ENCODE data around the gene THAP3. TPM values are rescaled to one million over a fixed set of nuclear protein-coding genes. Genes with fewer than 3 reads are reported as not detected.

THAP3 gene
- total RNA-seq, 6 donors from 2014 or later: 7.7 to 26.2 (median 17.3) TPM

DNA sequence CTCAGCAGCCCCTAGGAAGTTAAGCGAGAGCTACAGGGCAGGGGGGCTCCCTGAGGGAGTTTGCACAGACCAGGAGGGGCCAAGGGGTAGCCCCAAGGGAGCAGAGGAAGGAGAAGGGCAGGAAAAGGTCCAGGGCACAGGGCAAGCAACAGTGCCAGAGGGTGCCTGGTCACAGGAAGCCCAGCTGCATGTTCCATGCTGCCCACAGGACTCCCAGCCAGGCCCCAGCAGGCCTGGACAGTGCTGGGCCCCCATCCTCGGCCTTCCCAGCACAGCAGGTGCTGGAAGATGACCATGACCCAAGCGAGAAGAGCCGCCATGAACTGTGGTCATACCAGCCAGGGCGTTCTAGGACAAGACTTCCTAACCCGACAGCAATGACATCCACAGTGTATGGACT lies 33.0 kb upstream of the THAP3 start:
- 83 to 94% methylated on average over 6 of the region's 6 CpGs for WGBS, 2 donors
- peaks cover 22 to 100% (median 79%) of the 10 kb centered on the region in 4 donors for H3K36me3 ChIP-seq
- TF ChIP-seq, protein P1, sequence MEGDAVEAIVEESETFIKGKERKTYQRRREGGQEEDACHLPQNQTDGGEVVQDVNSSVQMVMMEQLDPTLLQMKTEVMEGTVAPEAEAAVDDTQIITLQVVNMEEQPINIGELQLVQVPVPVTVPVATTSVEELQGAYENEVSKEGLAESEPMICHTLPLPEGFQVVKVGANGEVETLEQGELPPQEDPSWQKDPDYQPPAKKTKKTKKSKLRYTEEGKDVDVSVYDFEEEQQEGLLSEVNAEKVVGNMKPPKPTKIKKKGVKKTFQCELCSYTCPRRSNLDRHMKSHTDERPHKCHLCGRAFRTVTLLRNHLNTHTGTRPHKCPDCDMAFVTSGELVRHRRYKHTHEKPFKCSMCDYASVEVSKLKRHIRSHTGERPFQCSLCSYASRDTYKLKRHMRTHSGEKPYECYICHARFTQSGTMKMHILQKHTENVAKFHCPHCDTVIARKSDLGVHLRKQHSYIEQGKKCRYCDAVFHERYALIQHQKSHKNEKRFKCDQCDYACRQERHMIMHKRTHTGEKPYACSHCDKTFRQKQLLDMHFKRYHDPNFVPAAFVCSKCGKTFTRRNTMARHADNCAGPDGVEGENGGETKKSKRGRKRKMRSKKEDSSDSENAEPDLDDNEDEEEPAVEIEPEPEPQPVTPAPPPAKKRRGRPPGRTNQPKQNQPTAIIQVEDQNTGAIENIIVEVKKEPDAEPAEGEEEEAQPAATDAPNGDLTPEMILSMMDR (IDR thresholded peaks at IDR 0.05): no peak
- TF ChIP-seq EP300 (IDR thresholded peaks at IDR 0.05): no peak
- DNase-seq: peak in 1 of 2 donors; percentile 36
- H3K27ac ChIP-seq: no peak overlapping the region
- H3K4me3 ChIP-seq: no peak overlapping the region
- peaks cover 6 to 51% (median 24%) of the 10 kb centered on the region in 4 donors for H3K4me1 ChIP-seq
- no peaks in the 10 kb centered on the region for H3K27me3 ChIP-seq
- no peak for ATAC-seq (ENCODE audit: low FRiP score in 2 of 2)
- H3K9me3 ChIP-seq: no peaks in the 10 kb centered on the region

GRCh38 chr1:6592441-6592840 lies 32.2 kb upstream of the THAP3 start:
- 54 to 65% methylated on average over 5 of the region's 5 CpGs for WGBS, 2 donors
- peak in 1 of 2 donors; percentile 36 for DNase-seq
- Histone ChIP-seq H3K9me3 (no peaks in the 10 kb centered on the region), H3K4me3 (no peak overlapping the region), H3K36me3 (peaks cover 28 to 100% (median 86%) of the 10 kb centered on the region in 4 donors), H3K27ac (no peak overlapping the region), H3K4me1 (peaks cover 12 to 51% (median 25%) of the 10 kb centered on the region in 4 donors), H3K27me3 (no peaks in the 10 kb centered on the region)
- no peak for ATAC-seq (ENCODE audit: low FRiP score in 2 of 2)
- TF ChIP-seq POLR2AphosphoS5 (IDR thresholded peaks at IDR 0.05): no peak
- TF ChIP-seq EP300 (IDR thresholded peaks at IDR 0.05): no peak

DNA sequence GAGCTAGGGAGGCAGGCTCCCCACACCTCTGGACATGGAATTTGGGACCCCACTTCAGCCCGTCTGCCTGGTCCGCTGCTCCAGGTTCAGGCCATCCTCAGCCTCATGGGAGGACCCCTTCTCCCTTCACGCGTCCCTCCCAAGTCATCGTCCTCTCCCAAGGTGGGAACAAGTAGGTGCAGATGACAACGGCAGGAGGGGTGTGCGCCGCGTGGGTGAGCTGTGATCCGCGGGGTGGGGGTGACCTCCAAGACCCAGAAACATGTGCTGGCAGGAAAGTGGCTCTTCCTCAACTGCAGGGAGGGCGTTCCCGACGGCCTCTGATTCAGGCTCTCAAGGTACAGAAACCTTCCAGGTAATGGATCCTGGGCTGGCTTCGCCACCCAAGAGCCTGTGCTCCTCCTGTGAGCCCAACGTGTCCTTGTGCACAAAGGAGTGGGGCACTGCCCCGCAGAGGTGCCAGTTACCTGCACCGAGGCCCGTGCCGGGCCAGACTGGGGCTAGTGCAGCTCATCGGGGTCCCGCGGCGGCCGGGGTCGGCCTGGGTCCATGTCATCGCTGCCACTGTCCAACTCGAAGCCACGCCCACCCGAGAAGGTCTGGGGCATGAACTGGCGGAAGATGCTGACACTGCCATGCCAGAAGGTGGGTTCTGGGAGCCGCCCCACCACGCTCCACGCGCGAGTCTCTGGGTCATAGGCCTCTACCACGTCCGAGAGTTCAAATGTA lies 31.6 kb upstream of the THAP3 start:
- ATAC-seq (ENCODE audit: low FRiP score in 2 of 2) (no peak), DNase-seq (peak in 1 of 2 donors; percentile 75)
- H3K27me3 ChIP-seq: no peaks in the 10 kb centered on the region
- no peaks in the 10 kb centered on the region for H3K9me3 ChIP-seq
- H3K4me1 ChIP-seq: peaks cover 16 to 51% (median 27%) of the 10 kb centered on the region in 4 donors
- peaks cover 28 to 100% (median 89%) of the 10 kb centered on the region in 4 donors for H3K36me3 ChIP-seq
- no peak for TF ChIP-seq POLR2A (IDR thresholded peaks at IDR 0.05)
- no peak overlapping the region for H3K4me3 ChIP-seq
- H3K27ac ChIP-seq: no peak overlapping the region
- 89 to 93% methylated on average over 20 to 38 of the region's 38 CpGs for WGBS, 2 donors

DNA sequence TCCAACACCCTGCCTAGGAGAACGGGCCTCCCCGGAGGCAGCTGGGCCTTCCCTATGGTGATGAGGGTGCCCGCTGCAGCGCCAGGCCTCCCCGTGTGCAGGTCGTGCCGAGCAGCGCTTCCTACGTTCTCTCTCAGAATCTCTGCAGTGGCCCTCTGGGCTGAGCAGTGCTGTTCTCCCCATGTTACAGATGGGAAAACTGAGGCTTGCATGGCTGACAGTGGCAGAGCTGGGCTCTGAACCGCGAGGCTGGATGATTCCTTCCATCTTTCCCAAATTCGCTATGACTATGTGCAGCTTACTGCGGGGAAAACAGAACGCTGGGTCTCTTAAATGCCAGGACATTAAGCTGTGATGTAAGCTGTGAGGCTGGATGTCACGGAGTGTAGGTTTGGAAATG lies 30.9 kb upstream of the THAP3 start:
- ATAC-seq (ENCODE audit: low FRiP score in 2 of 2) (no peak), DNase-seq (peak in 1 of 2 donors; percentile 41)
- TF ChIP-seq POLR2A (IDR thresholded peaks at IDR 0.05) (no peak), EP300 (IDR thresholded peaks at IDR 0.05) (no peak)
- TF ChIP-seq, protein P1 (IDR thresholded peaks at IDR 0.05): no peak
- WGBS, 2 donors: 96 to 98% methylated on average over 11 to 15 of the region's 15 CpGs
- Histone ChIP-seq H3K4me1 (peaks cover 18 to 50% (median 25%) of the 10 kb centered on the region in 4 donors), H3K36me3 (peaks cover 33 to 100% (median 85%) of the 10 kb centered on the region in 4 donors), H3K4me3 (no peak overlapping the region), H3K9me3 (no peaks in the 10 kb centered on the region), H3K27me3 (no peaks in the 10 kb centered on the region), H3K27ac (no peak overlapping the region)

DNA sequence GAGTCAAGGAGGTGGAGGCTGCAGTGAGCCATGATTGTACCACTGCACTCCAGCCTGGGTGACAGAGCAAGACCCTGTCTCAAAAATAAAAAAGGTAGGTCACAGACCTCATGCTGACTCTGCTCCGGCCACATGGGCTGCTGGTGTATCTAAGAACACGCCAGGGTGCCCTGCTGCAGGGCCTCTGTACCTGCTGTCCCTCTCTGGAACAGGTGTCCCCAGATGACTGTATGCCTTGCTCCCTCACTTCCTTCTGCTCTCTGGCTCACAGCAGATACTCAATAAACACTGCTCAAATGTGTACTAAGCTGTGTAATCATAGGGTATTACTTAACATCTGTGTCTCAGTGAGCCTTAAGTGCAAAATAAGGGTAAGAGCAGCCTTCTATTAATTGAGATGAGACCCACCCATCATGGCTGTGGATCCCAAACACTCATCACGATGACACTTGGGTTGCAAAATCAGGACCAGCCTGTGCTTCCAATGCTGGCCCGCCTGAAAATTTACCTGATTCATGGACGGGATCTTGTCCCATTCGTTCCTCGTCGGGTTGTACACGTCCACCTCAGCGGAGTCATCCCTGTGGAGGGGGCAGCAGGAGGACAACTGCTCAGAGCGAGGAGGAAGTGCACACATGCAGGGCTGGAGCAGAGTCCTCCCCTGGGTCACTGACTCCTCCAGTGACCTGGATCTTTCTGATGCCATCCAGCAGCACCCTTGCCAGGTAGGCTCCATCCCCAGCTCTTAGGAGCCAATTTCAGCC lies 29.5 kb upstream of the THAP3 start:
- DNase-seq (no peak), ATAC-seq (ENCODE audit: low FRiP score in 2 of 2) (no peak)
- Histone ChIP-seq H3K4me1 (peaks cover 32 to 58% (median 36%) of the 10 kb centered on the region in 4 donors), H3K36me3 (peaks cover 33 to 91% (median 73%) of the 10 kb centered on the region in 4 donors), H3K9me3 (no peaks in the 10 kb centered on the region), H3K27ac (no peak overlapping the region), H3K27me3 (no peaks in the 10 kb centered on the region), H3K4me3 (no peak overlapping the region)
- TF ChIP-seq, protein P1 (IDR thresholded peaks at IDR 0.05): no peak
- TF ChIP-seq POLR2AphosphoS5 (IDR thresholded peaks at IDR 0.05): no peak
- no peak for TF ChIP-seq EP300 (IDR thresholded peaks at IDR 0.05)
- no peak for TF ChIP-seq POLR2A (IDR thresholded peaks at IDR 0.05)
- 87 to 93% methylated on average over 4 to 11 of the region's 11 CpGs for WGBS, 2 donors

Measured in upper lobe of left lung (tissue), 6 donors.